ENCODE data around the gene TDRD9.

The TDRD9 gene

DNA sequence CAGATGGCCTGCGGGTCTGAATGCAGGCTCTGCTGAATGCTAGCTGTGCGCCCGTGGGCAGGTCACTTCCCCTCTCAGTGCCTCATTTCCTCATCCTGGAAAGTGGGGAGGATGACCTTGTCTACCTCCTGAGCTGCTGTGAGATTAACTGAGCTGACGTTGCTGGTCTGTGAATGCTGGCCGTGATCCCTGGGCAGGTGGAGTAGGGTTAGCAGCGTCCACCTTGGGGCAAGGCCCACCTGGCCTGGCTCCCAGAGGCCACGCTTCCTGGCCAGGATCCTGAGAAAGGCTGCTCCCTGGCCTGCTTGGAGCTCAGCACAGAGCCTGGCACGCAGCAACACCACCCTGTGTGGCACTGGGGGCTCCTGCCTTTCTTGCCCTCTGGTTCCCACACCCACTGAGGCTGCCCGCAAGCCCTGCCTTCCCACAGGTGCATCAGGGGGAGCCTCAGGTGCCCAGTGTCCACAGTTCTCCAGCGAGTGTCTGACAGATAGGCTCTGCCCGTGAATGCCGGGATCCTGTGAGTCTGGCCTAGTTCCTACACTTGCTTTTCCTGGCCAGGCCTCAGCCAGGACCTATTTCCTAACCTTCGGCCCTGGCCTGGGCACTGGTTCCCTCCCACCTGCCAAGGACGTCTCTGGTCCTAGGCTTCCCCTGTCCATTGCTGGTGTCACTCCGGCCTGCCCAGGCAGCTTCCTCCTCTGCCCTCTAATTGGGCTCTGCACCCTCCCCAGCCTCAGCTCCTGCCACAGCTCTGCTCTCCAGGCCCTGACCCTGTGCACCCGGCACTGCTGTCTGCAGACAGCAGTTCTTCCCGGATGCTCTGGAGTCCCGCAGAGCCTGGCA is 37.2 kb upstream of the TDRD9 start:
- Histone ChIP-seq H3K4me1 (ENCODE audit: control insufficient read depth in 1 of 2, insufficient read depth in 1 of 2, low read depth in 1 of 2, low read length in 1 of 2) (no peaks in the 10 kb centered on the region), H3K9me3 (no peaks in the 10 kb centered on the region), H3K4me3 (ENCODE audit: low read depth in 1 of 2, low read length in 1 of 2) (no peak overlapping the region), H3K36me3 (no peaks in the 10 kb centered on the region), H3K27me3 (peaks cover 9% of the 10 kb centered on the region), H3K27ac (no peak overlapping the region)
- TF ChIP-seq CTCF (IDR thresholded peaks at IDR 0.05) = no peak

- H3K27me3 ChIP-seq = peaks cover 2% of the 10 kb centered on the region
- H3K4me1 ChIP-seq (ENCODE audit: control insufficient read depth in 1 of 2, insufficient read depth in 1 of 2, low read depth in 1 of 2, low read length in 1 of 2) = no peaks in the 10 kb centered on the region
- H3K27ac ChIP-seq = no peak overlapping the region
- H3K36me3 ChIP-seq = no peaks in the 10 kb centered on the region
- H3K4me3 ChIP-seq (ENCODE audit: low read depth in 1 of 2, low read length in 1 of 2) = no peak overlapping the region
- H3K9me3 ChIP-seq = no peaks in the 10 kb centered on the region
- no peak for TF ChIP-seq CTCF (IDR thresholded peaks at IDR 0.05)
Observed at GRCh38 chr14:103891667-103892215, 36.5 kb upstream of the TDRD9 start.

DNA sequence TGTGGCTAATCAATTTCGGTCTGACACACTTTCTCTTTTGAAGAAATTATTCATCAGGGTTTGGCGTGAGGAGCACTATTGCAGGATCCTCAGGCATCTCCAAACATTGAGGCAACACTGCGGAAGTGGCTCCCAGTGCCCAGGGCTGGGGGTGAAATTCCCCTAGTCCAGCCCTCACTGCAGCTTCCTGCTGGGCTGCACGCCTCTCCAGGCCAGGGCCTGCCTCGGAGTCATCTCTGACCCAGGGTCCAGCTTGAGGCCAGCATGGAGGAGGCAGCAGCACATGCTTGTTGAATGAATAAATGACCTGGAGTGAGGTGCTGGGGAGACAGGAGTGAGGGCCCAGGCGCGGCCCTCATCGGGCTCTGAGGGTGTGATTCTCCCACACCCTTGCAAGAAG is 36.0 kb upstream of the TDRD9 start:
- no peak for TF ChIP-seq CTCF (IDR thresholded peaks at IDR 0.05)
- H3K4me3 ChIP-seq (ENCODE audit: low read depth in 1 of 2, low read length in 1 of 2) = no peak overlapping the region
- no peaks in the 10 kb centered on the region for H3K4me1 ChIP-seq (ENCODE audit: control insufficient read depth in 1 of 2, insufficient read depth in 1 of 2, low read depth in 1 of 2, low read length in 1 of 2)
- H3K27ac ChIP-seq = no peak overlapping the region
- no peaks in the 10 kb centered on the region for H3K9me3 ChIP-seq
- H3K36me3 ChIP-seq = no peaks in the 10 kb centered on the region
- H3K27me3 ChIP-seq = no peaks in the 10 kb centered on the region

GRCh38 chr14:103894034-103894722 is 34.1 kb upstream of the TDRD9 start:
- H3K36me3 ChIP-seq = no peaks in the 10 kb centered on the region
- H3K27ac ChIP-seq = no peak overlapping the region
- H3K27me3 ChIP-seq = no peaks in the 10 kb centered on the region
- no peak overlapping the region for H3K4me3 ChIP-seq (ENCODE audit: low read depth in 1 of 2, low read length in 1 of 2)
- H3K4me1 ChIP-seq (ENCODE audit: control insufficient read depth in 1 of 2, insufficient read depth in 1 of 2, low read depth in 1 of 2, low read length in 1 of 2) = no peaks in the 10 kb centered on the region
- H3K9me3 ChIP-seq = no peaks in the 10 kb centered on the region
- TF ChIP-seq CTCF (IDR thresholded peaks at IDR 0.05) = no peak

DNA sequence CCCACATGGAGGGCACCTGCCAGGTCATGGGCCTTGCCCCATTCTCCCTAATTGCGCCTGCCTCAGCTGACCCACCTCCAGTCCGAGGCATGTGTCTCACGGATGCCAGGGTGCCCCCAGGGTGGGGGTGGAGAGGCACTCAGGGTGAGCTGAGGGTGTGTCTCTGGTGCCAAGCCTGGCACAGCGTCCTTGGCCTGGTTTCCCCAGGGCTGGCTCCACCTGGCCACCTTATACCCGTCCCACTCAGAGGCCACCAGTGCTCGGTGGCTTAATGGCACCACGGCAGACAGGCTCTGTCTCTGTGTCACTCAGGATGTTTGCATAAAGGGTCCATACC is 33.6 kb upstream of the TDRD9 start:
- H3K4me1 ChIP-seq (ENCODE audit: control insufficient read depth in 1 of 2, insufficient read depth in 1 of 2, low read depth in 1 of 2, low read length in 1 of 2) = no peaks in the 10 kb centered on the region
- no peaks in the 10 kb centered on the region for H3K9me3 ChIP-seq
- no peaks in the 10 kb centered on the region for H3K27me3 ChIP-seq
- no peak overlapping the region for H3K4me3 ChIP-seq (ENCODE audit: low read depth in 1 of 2, low read length in 1 of 2)
- no peak for TF ChIP-seq CTCF (IDR thresholded peaks at IDR 0.05)
- no peak overlapping the region for H3K27ac ChIP-seq
- H3K36me3 ChIP-seq = no peaks in the 10 kb centered on the region

All from neutrophil (primary cell).